Mesothelial cell of epicardium (in vitro differentiated cells): ENCODE results near the gene ABHD17B. TPM values are rescaled to one million over a fixed set of nuclear protein-coding genes. Genes with fewer than 3 reads are reported as not detected.

ENCODE experiments used
- DNase-seq, 2 experiments: peaks; one replicate each; pipeline ENCODE4 v3.0.0; 2021; ENCODE audit warnings: low spot score in 2 of 2; ENCODE audit not compliant: unreplicated experiment in 2 of 2
- H3K27ac Mint-ChIP-seq: 2 replicates; pipeline ENCODE4 v1.8.0; 2021; ENCODE audit warnings: mixed read lengths
- H3K27me3 Mint-ChIP-seq: 2 replicates; pipeline ENCODE4 v1.8.0; 2021; ENCODE audit warnings: low read depth, mixed read lengths
- H3K36me3 Mint-ChIP-seq: 2 replicates; pipeline ENCODE4 v1.8.0; 2021; ENCODE audit warnings: mixed read lengths
- H3K4me1 Mint-ChIP-seq: 2 replicates; pipeline ENCODE4 v1.8.0; 2021; ENCODE audit warnings: mixed read lengths
- H3K4me3 Mint-ChIP-seq: 2 replicates; pipeline ENCODE4 v1.8.0; 2021; ENCODE audit warnings: mild to moderate bottlenecking, moderate library complexity, mixed read lengths
- H3K9me3 Mint-ChIP-seq: 2 replicates; pipeline ENCODE4 v1.8.0; 2021; ENCODE audit warnings: mixed read lengths
- CTCF ChIP-seq: fragments of 200-600 bp; sonication (generic); IDR thresholded peaks from one replicate; pipeline ENCODE4 v1.5.0; 2021; ENCODE audit warnings: antibody characterized with exemption; ENCODE audit not compliant: unreplicated experiment
- total RNA-seq: library from RNA; stranded (reverse); gene quantifications from 3 replicates; pipeline ENCODE4 v1.2.1, GENCODE V29; 2021

Gene ABHD17B
- total RNA-seq, 1 donor from 2014 or later: 27.0 TPM

GRCh38 chr9:71941060-71941568 lies 30.1 kb upstream of the ABHD17B start:
- H3K4me1 Mint-ChIP-seq: peaks cover 33% of the 10 kb centered on the region
- H3K9me3 Mint-ChIP-seq: no peaks in the 10 kb centered on the region
- TF ChIP-seq CTCF: no peak
- H3K4me3 Mint-ChIP-seq: no peak overlapping the region
- H3K27ac Mint-ChIP-seq: no peak overlapping the region
- DNase-seq: no peak
- no peaks in the 10 kb centered on the region for H3K27me3 Mint-ChIP-seq
- no peaks in the 10 kb centered on the region for H3K36me3 Mint-ChIP-seq

GRCh38 chr9:71937898-71938297 lies 26.9 kb upstream of the ABHD17B start:
- Mint-ChIP-seq H3K36me3 (peaks cover 3% of the 10 kb centered on the region), H3K27me3 (no peaks in the 10 kb centered on the region), H3K4me1 (peaks cover 26% of the 10 kb centered on the region), H3K9me3 (peaks cover 3% of the 10 kb centered on the region), H3K27ac (no peak overlapping the region), H3K4me3 (no peak overlapping the region)
- no peak for DNase-seq
- TF ChIP-seq CTCF: no peak

- Mint-ChIP-seq H3K27ac (peak overlapping the region; percentile 36), H3K4me3 (no peak overlapping the region), H3K27me3 (no peaks in the 10 kb centered on the region), H3K9me3 (peaks cover 8% of the 10 kb centered on the region), H3K4me1 (peaks cover 23% of the 10 kb centered on the region), H3K36me3 (peaks cover 7% of the 10 kb centered on the region)
- DNase-seq: no peak
- no peak for TF ChIP-seq CTCF
Observed at GRCh38 chr9:71937070-71937625, 26.2 kb upstream of the ABHD17B start.

GRCh38 chr9:71936066-71936465 lies 25.1 kb upstream of the ABHD17B start:
- Mint-ChIP-seq H3K27ac (no peak overlapping the region), H3K9me3 (peaks cover 8% of the 10 kb centered on the region)
- TF ChIP-seq CTCF: no peak

GRCh38 chr9:71931166-71931565 lies 20.2 kb upstream of the ABHD17B start:
- TF ChIP-seq CTCF: no peak
- Mint-ChIP-seq H3K4me3 (no peak overlapping the region), H3K4me1 (peaks cover 41% of the 10 kb centered on the region), H3K27ac (no peak overlapping the region), H3K27me3 (no peaks in the 10 kb centered on the region), H3K9me3 (peaks cover 8% of the 10 kb centered on the region), H3K36me3 (peaks cover 7% of the 10 kb centered on the region)
- no peak for DNase-seq

More at GRCh38 chr9:71936066-71936465, 25.1 kb upstream of the ABHD17B start:
- Mint-ChIP-seq H3K4me1 (peaks cover 25% of the 10 kb centered on the region), H3K36me3 (peaks cover 7% of the 10 kb centered on the region), H3K4me3 (no peak overlapping the region), H3K27me3 (no peaks in the 10 kb centered on the region)
- DNase-seq: no peak
